ENCODE data around the gene RNASEH2B. TPM values are rescaled to one million over a fixed set of nuclear protein-coding genes. Genes with fewer than 3 reads are reported as not detected.

The RNASEH2B gene
- total RNA-seq, 2 donors from 2014 or later = 37.7 to 44.1 TPM

- H3K9me3 Mint-ChIP-seq = no peaks in the 10 kb centered on the region
- H3K27me3 Mint-ChIP-seq (ENCODE audit: insufficient read depth) = no peaks in the 10 kb centered on the region
- no peaks in the 10 kb centered on the region for H3K9me3 ChIP-seq (ENCODE audit: control insufficient read depth, low read length)
- peaks cover under 1% of the 10 kb centered on the region for H3K4me1 Mint-ChIP-seq
- 88% methylated on average over 1 of the region's 1 CpG; no CpG with 5 or more reads in 1 of the 2 experiments for WGBS, 2 experiments (ENCODE audit: insufficient coverage in 1 of 2, insufficient read length in 1 of 2)
- TF ChIP-seq, protein P1, sequence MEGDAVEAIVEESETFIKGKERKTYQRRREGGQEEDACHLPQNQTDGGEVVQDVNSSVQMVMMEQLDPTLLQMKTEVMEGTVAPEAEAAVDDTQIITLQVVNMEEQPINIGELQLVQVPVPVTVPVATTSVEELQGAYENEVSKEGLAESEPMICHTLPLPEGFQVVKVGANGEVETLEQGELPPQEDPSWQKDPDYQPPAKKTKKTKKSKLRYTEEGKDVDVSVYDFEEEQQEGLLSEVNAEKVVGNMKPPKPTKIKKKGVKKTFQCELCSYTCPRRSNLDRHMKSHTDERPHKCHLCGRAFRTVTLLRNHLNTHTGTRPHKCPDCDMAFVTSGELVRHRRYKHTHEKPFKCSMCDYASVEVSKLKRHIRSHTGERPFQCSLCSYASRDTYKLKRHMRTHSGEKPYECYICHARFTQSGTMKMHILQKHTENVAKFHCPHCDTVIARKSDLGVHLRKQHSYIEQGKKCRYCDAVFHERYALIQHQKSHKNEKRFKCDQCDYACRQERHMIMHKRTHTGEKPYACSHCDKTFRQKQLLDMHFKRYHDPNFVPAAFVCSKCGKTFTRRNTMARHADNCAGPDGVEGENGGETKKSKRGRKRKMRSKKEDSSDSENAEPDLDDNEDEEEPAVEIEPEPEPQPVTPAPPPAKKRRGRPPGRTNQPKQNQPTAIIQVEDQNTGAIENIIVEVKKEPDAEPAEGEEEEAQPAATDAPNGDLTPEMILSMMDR (conservative IDR thresholded peaks at IDR 0.05) = no peak
- no peaks in the 10 kb centered on the region for H3K27me3 ChIP-seq (ENCODE audit: control insufficient read depth, insufficient read depth, low read length, poor library complexity, severe bottlenecking)
- H3K36me3 ChIP-seq (ENCODE audit: control insufficient read depth, insufficient read depth, low read length) = peaks cover 6% of the 10 kb centered on the region
- H3K27ac ChIP-seq (ENCODE audit: low read depth, low read length) = no peak overlapping the region
- H3K4me1 ChIP-seq (ENCODE audit: control insufficient read depth, insufficient read depth, low read length) = no peaks in the 10 kb centered on the region
- no peak overlapping the region for H3K4me3 Mint-ChIP-seq
- peaks cover 8% of the 10 kb centered on the region for H3K36me3 Mint-ChIP-seq (ENCODE audit: low read depth)
- H3K27ac Mint-ChIP-seq = no peak overlapping the region
- DNase-seq = no peak
- no peak overlapping the region for H3K4me3 ChIP-seq (ENCODE audit: low read length)
- H3K9ac ChIP-seq (ENCODE audit: extremely low read depth, low read length, poor library complexity, severe bottlenecking) = no peak overlapping the region
Observed at GRCh38 chr13:50948601-50949000, 39.0 kb downstream of the RNASEH2B start.

- H3K4me3 Mint-ChIP-seq = no peak overlapping the region
- Histone ChIP-seq H3K27ac (ENCODE audit: low read depth, low read length) (no peak overlapping the region), H3K9me3 (ENCODE audit: control insufficient read depth, low read length) (no peaks in the 10 kb centered on the region), H3K9ac (ENCODE audit: extremely low read depth, low read length, poor library complexity, severe bottlenecking) (no peak overlapping the region), H3K36me3 (ENCODE audit: control insufficient read depth, insufficient read depth, low read length) (peaks cover 4% of the 10 kb centered on the region), H3K4me1 (ENCODE audit: control insufficient read depth, insufficient read depth, low read length) (no peaks in the 10 kb centered on the region), H3K4me3 (ENCODE audit: low read length) (no peak overlapping the region), H3K27me3 (ENCODE audit: control insufficient read depth, insufficient read depth, low read length, poor library complexity, severe bottlenecking) (no peaks in the 10 kb centered on the region)
- peaks cover 6% of the 10 kb centered on the region for H3K36me3 Mint-ChIP-seq (ENCODE audit: low read depth)
- TF ChIP-seq, protein P1 (conservative IDR thresholded peaks at IDR 0.05) = no peak
- H3K27ac Mint-ChIP-seq = no peak overlapping the region
- WGBS, 2 experiments (ENCODE audit: insufficient coverage in 1 of 2, insufficient read length in 1 of 2) = 94 to 100% methylated on average over 3 of the region's 3 CpGs
- DNase-seq = no peak
- no peaks in the 10 kb centered on the region for H3K4me1 Mint-ChIP-seq
- H3K27me3 Mint-ChIP-seq (ENCODE audit: insufficient read depth) = no peaks in the 10 kb centered on the region
- H3K9me3 Mint-ChIP-seq = no peaks in the 10 kb centered on the region
Observed at GRCh38 chr13:50950849-50951248, 41.3 kb downstream of the RNASEH2B start.

DNA sequence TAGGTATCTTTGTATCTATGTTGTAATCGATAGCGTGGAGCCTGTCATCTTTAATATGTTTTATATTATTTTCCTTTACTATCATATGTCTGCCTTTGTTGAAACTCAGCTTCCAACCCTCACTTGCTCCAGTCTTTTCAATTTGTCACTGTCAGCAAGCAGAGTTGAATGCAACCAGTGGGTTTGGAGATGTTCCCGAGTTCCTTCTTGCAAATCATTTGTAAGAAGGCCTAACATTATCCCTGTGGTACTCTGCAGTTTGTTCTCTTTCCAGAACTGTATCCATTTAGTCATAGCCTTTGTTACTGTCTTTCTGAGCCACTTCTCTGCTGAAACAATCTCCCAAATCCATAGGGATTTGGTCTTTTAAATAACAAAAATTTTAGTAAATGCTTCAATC, 41.8 kb downstream of the RNASEH2B start:
- Histone ChIP-seq H3K9me3 (ENCODE audit: control insufficient read depth, low read length) (no peaks in the 10 kb centered on the region), H3K4me3 (ENCODE audit: low read length) (no peak overlapping the region), H3K36me3 (ENCODE audit: control insufficient read depth, insufficient read depth, low read length) (peaks cover 4% of the 10 kb centered on the region), H3K27ac (ENCODE audit: low read depth, low read length) (no peak overlapping the region), H3K4me1 (ENCODE audit: control insufficient read depth, insufficient read depth, low read length) (no peaks in the 10 kb centered on the region), H3K27me3 (ENCODE audit: control insufficient read depth, insufficient read depth, low read length, poor library complexity, severe bottlenecking) (no peaks in the 10 kb centered on the region), H3K9ac (ENCODE audit: extremely low read depth, low read length, poor library complexity, severe bottlenecking) (no peak overlapping the region)
- no peak overlapping the region for H3K27ac Mint-ChIP-seq
- H3K4me1 Mint-ChIP-seq = no peaks in the 10 kb centered on the region
- TF ChIP-seq, protein P1 (conservative IDR thresholded peaks at IDR 0.05) = no peak
- H3K9me3 Mint-ChIP-seq = no peaks in the 10 kb centered on the region
- WGBS, 2 experiments (ENCODE audit: insufficient coverage in 1 of 2, insufficient read length in 1 of 2) = 97 to 100% methylated on average over 1 of the region's 3 CpGs
- no peaks in the 10 kb centered on the region for H3K27me3 Mint-ChIP-seq (ENCODE audit: insufficient read depth)
- H3K4me3 Mint-ChIP-seq = no peak overlapping the region
- peaks cover 6% of the 10 kb centered on the region for H3K36me3 Mint-ChIP-seq (ENCODE audit: low read depth)
- no peak for DNase-seq

All from endodermal cell (in vitro differentiated cells).